HG02759 (cell line): Measurements from ENCODE around the gene RASA3.
"Not testable (repeated sequence)": the region's sequence is repeated elsewhere in the genome, so short reads cannot be mapped to it uniquely, and the experiment has no call there.

ENCODE experiments used
- ATAC-seq: cut with Tn5 transposase; IDR thresholded peaks from one replicate; pipeline ENCODE4 v1.9.1; 2021; ENCODE audit warnings: mild to moderate bottlenecking, moderate library complexity; ENCODE audit not compliant: unreplicated experiment

Gene RASA3

DNA sequence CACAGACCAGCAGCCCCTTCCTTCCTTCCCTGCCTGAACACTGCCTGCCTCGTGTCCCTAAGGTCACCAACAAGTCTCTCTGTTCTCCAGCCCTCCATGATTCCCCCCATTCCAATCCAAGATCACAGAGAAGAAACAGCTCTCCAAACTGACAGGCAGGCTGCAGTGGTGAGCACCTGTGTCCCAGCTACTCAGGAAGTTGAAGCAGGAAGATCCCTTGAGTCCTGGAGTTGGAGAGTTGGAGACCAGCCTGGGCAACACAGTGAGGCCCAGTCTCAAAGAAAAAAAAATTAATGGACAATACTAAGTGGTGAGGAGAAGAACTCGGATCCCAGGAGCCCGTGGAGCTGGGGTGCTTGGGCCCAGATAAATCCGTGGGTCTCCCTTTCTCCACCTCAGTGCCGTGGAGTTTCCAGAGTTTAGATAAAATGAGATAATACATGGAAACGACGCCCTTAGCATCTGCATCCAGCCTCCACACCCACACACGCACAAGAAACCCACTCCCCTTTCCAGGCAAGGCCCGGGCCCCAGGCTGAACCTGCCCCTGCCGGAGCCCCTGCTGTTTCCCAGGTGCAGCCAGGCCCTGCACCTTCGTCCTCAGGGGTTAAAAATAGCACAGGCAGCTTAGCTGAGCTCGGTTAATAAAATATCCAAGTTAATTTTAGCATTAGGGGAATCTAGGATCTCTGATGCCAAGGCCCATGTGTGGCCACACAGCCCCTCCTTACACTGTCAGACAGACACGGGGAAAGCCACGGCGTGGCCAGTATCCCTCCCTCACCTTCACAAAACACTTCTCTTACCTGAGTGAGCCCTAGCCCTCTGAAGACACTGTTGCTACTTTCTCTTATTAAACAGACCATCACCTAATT lies 4.7 kb downstream of the RASA3 start:
- ATAC-seq, result no peak

- ATAC-seq, result no peak
These were observed 5.5 kb downstream of the RASA3 start for GRCh38 chr13:114126789-114127472.

DNA sequence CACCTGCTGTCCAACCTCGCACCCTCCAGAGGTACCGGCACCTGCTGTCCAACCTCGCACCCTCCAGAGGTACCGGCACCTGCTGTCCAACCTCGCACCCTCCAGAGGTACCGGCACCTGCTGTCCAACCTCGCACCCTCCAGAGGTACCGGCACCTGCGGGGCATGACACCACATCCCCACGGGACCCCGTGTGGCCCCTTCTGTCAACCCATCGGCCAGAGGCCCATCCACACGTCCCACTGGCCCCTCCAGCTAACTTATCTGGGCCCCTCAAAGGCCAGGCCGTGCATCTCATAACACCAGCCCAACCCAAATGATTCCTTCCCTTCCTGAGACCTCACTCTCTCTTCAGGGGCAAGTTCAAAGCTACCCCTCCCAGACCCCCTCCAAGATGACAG lies 6.3 kb downstream of the RASA3 start:
- not testable (repeated sequence) for ATAC-seq

- ATAC-seq, result no peak
These were observed 6.8 kb downstream of the RASA3 start for GRCh38 chr13:114125589-114125988.

- ATAC-seq, result no peak
These were observed 7.5 kb downstream of the RASA3 start for GRCh38 chr13:114124921-114125320.

DNA sequence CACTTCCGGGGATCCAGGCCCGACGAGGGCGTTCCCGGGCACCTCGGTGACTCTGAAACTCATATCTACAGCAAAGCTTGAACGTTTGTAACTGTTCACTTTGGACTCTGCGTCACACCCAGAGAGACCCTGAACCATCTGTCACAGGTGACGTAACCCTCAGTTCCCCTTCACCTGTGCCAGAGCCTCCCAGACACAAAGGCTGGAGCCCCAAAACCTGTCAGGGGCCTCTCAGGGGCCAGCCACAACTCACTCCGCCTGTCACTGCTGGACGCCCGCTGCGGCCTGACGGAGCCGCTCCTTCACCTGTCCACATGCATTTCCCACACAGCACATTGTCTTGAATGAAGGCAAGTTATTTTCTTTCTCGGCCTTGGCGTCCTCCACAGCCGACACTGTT lies 8.0 kb downstream of the RASA3 start:
- no peak for ATAC-seq

- no peak for ATAC-seq
These were observed 8.5 kb downstream of the RASA3 start for GRCh38 chr13:114123876-114124275.

DNA sequence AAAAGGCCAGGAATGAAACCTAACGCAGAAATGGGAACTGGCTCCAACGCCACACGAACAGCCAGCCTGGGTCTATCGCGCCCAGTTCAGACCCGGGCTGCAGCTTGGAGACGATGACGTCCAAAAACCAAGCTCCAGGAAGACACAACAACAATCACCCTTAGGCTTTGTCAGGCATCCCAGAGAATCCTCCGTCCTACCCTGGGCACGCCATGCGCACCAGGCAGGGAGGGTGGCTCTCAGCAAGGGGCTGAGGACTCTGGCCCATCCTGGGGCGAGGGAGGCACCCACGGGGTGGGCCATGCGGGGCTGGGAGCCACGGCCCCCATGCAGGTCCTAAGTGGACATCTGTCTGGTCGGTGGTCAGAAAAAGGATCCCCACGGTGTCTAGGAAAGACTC lies 9.0 kb downstream of the RASA3 start:
- ATAC-seq, result no peak

DNA sequence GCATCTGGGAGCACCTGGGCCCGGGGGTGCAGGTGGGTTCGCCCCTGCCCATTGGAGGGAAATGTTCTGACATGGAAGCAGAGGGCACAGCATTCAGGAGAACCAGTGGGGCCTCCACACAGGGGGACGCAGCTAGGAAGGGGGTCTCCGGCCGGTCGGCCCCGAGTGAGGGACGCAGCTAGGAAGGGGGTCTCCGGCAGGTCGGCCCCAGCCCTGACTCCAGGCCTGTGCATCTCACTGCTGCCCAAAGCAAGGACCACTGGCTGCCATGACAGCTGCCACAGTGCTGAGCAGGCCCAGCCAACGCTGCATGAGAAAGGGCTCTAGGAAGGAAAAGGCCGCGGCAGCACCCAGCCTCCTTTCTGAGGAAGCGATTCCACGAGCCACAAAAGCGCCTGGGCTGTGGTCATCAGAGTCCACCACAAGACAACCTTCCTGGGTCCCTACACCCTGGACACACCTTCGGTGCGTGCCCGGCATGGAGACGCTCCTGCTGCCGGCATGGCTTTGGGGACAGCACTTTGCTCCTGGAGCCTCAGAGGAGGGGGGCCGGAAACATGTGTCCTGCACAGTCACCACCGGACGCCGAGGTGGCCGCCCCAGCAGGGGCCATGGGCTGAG lies 9.7 kb downstream of the RASA3 start:
- ATAC-seq, result no peak

- no peak for ATAC-seq
These were observed 10.3 kb downstream of the RASA3 start for GRCh38 chr13:114122127-114122511.

DNA sequence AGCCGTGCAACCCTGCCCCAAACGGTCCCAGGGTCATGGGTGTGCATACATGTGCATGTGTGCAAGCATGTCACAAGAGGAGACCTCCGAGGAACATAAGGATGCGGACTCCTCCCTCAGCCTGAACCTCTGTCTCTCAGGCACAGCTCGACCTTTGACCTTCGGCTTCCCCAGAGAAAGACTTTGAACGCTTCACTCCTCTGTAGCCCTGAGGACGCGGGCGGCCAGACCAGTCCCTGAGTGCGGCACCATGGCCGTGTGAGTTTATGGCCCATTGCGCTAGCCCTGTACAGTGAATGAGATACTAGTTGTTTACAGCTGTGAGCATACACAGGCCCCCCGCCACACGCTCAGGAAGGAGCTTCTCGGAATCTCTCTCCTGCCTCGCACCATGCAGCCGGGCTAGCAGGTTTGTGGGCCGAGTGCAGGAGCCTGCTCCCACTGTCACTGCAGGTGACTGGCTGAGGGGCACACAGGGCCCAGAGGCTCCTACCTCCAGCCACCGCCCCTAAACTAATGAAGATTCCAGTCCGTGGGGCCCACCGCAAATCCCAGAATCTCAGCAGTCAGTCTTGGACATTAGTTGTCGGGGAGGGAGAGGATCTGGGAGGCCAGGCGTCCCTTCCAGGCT lies 10.8 kb downstream of the RASA3 start:
- ATAC-seq, result no peak

DNA sequence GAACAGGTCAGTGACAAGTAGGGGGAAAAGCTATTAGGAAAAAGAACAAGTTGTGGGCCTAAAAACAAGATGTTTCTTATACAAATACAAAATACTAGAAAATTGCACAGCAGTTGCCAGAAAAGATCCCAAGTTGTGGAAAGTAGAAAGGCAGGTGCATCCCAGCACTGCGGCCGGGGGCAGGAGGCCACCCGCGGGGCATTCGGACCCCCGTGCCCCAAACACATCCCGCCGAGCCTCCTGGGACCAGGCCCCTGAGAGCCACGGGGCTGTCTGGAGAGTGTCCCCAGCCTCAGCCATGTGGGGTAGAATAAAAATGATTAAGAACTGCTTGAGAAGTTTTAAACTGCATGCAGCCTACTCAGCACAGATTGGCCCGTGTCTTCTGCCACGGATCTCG lies 11.4 kb downstream of the RASA3 start:
- no peak for ATAC-seq

DNA sequence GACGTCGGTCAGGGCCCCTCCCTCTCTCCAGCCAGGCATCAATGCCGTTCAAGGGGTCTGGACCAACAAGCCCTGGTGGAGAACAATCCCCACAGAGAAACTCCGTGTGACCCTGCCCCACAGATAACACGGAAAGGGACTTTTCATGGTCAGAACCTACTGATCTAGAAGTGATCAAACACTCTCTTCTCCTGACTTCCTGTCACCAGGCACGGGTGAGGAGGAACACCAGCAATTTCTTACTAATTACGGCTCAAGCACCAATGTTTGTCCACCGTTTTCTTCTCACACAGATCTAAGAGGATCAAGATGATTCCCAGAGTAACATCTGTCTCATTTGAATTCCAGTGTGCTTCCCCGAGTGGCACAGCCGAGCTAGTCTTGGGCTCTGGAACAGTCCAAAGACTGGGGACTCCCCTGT lies 11.8 kb downstream of the RASA3 start:
- no peak for ATAC-seq

DNA sequence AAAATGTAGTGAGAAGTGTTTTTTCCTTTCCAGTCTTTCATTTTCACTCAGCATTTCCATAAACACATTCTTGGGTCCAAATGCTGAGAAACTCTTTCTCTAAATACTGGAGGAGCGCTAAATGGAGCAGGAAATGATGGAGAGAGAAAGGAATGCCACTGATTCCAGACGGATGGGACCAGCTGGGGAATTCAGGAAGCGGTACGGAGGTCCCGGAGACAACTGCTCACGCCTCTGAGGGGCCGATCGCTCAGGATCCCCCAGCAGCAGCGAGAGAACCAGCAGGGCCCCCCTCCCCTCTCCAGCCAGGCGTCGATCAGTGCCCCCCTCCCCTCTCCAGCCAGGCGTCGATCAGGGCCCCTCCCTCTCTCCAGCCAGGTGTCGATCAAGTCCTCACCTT lies 13.2 kb downstream of the RASA3 start:
- no peak for ATAC-seq

GRCh38 chr13:114118511-114119123 lies 13.8 kb downstream of the RASA3 start:
- no peak for ATAC-seq

- ATAC-seq, result no peak
These were observed 14.3 kb downstream of the RASA3 start for GRCh38 chr13:114118086-114118485.

DNA sequence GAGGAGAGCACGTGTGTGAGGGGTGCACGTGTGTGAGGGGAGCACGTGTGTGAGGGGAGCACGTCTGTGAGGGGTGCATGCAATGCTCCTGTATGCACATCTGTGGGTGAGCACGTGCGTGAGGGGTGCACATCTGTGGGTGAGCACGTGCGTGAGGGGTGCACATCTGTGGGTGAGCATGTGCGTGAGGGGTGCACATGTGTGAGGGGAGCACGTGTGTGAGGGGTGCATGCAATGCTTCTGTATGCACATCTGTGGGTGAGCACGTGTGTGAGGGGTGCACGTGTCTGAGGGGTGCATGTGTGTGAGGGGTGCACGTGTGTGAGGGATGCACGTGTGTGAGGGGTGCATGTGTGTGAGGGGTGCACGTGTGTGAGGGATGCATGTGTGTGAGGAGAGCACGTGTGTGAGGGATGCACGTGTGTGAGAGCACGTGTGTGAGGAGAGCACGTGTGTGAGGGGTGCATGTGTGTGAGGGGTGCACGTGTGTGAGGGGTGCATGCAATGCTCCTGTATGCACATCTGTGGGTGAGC lies 15.0 kb downstream of the RASA3 start:
- ATAC-seq, result not testable (repeated sequence)

- no peak for ATAC-seq
These were observed 15.7 kb downstream of the RASA3 start for GRCh38 chr13:114116734-114117133.

DNA sequence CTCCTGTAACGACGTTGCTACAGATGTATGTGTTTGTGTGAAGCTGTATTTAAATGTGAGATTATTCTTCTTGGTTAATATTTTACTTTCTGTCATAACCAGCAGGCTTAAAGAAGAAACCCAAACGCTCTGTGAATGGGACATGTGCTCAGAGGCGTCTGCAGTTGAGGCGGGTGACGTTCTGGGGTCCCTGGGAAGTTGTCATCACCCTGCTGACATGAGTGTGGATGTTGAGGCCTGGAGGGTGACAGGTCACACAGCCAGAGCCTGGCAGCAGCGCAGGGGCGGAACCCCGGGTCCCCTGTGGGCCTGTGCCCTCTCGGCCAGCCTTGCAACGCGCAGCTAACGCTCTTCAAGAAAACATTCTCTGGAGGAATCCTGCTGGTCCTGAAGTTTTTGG lies 16.6 kb downstream of the RASA3 start:
- ATAC-seq, result peak; percentile 28

DNA sequence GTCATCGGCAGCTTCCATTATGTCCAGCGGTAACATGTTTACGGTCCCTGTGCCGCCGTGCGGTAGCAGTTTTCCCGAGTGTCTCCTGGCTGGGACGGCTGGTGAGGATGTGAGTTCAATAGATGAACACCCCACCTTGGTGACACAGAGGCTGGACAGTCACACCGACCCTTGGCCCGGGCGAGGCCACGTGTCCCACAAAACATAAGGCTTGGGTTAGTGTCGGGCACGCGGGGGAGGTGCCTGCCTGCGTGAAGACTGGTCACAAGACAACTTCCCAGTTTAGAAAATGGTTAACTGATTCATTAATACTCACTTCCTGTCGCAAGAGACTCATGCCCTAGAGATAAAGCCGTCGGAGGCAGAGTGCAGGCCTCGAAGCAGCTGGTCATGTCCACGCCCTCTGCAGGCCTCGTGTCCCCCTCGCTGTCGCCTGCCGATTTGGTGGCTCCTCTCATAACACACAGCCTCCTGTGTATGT lies 17.2 kb downstream of the RASA3 start:
- ATAC-seq, result peak; percentile 66

GRCh38 chr13:114114666-114115065 lies 17.8 kb downstream of the RASA3 start:
- ATAC-seq, result not testable (repeated sequence)
